Activated naive CD4-positive, alpha-beta T cell treated with anti-CD3 and anti-CD28 coated beads, Interleukin-2, amount 50 U/mL, for 72 hours (primary cell): Measurements from ENCODE around the gene CXCR4. TPM values are rescaled to one million over a fixed set of nuclear protein-coding genes. Genes with fewer than 3 reads are reported as not detected.

Source experiments
- ATAC-seq, 2 donors: fragments of 150-1000 bp; cut with Tn5 transposase; 2 replicates each; pipeline ENCODE4 v1.10.0; 2021; ENCODE audit warnings: mild to moderate bottlenecking in 2 of 2, moderate library complexity in 2 of 2
- DNase-seq, 2 donors: peaks; one replicate each; pipeline ENCODE4 v3.0.0; 2021 to 2022; ENCODE audit warnings: low spot score in 2 of 2
- H3K27ac Mint-ChIP-seq, 2 donors: one replicate each; pipeline ENCODE4 v1.8.0; 2022; ENCODE audit warnings: mild to moderate bottlenecking in 2 of 2, mixed read lengths in 2 of 2
- H3K36me3 Mint-ChIP-seq, 2 donors: one replicate each; pipeline ENCODE4 v1.8.0; 2022; ENCODE audit warnings: mixed read lengths in 2 of 2
- H3K9me3 Mint-ChIP-seq, 2 donors: one replicate each; pipeline ENCODE4 v1.8.0; 2022; ENCODE audit warnings: mixed read lengths in 2 of 2
- total RNA-seq, 2 donors: library from RNA; stranded (reverse); gene quantifications; one replicate each; pipeline ENCODE4 v1.2.3, GENCODE V29; 2022

The CXCR4 gene
- total RNA-seq, 2 donors from 2014 or later = 104 to 196 TPM

DNA sequence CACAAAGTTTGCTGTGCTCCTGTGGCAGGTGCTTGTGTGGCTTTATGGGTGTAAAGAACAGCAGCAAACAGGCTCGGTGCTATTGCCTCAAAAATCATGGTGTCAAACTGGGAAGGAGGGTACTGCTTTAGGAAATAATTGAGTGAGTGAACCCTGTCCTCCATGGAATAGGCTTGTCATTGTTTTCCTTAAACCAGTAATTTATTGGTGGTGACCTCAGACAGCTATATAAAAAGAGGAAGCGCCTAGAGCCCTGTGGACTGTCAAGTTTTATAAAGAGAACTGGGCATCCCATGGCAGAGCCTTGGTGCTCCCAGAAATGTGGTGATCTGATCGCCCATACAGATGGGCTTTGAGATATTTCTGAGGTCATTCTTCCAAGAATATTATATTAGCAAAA, 4.7 kb upstream of the CXCR4 start:
- H3K9me3 Mint-ChIP-seq = no peaks in the 10 kb centered on the region
- ATAC-seq (no peak), DNase-seq (no peak)
- peaks cover 5 to 10% of the 10 kb centered on the region in 2 donors for H3K36me3 Mint-ChIP-seq
- H3K27ac Mint-ChIP-seq = no peak overlapping the region

- Mint-ChIP-seq H3K27ac (no peak overlapping the region), H3K9me3 (no peaks in the 10 kb centered on the region), H3K36me3 (peaks cover 14 to 22% of the 10 kb centered on the region in 2 donors)
- no peak for DNase-seq
- no peak for ATAC-seq
Observed at GRCh38 chr2:136121204-136121910, 3.4 kb upstream of the CXCR4 start.

DNA sequence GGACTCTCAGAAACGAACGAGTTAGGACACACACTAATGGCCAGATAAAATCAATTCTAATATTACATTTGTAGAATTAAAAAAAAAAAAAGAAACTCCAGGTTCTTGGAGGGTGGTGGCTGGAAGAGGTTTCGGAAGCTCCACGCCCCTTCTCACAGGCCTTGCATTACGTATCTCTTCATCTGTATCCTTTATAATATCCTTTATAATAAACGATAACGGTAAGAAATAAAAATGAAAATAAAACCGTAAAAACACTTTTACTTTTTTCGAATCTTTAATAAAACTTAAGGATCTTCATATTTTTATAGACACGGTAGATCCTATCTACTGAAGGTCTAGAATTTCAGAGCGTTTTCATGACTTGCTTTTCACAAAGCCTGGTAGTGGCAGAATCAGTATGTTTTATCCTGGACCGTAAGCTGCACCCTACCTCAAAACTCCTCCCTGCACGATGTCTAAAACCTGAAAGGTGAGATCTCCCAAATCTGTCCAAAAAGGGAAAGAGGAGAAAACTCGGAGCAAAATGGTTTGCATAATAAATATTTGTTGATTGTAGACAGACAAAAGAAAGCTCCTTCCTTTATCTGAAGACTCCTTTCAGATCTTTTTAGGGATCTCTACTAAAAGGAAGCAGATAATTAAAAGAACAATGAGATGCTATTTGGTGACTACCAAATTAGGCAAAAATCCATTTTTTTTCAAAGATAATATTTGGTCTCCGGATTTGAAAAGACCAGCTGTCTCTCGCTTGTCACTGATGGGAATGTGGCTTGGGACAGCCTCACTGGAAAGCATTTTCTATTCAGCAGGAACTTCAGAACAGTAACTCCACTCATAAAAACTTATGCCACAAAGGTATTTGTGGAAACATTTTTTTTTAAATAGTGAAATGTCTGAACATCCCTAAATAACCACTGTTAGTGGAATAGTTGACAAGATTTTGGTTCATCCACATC, 2.0 kb upstream of the CXCR4 start:
- no peak for ATAC-seq
- Mint-ChIP-seq H3K36me3 (peaks cover 22 to 35% of the 10 kb centered on the region in 2 donors), H3K9me3 (no peaks in the 10 kb centered on the region), H3K27ac (peak overlapping the region; percentile 74 to 94)
- DNase-seq = no peak

DNA sequence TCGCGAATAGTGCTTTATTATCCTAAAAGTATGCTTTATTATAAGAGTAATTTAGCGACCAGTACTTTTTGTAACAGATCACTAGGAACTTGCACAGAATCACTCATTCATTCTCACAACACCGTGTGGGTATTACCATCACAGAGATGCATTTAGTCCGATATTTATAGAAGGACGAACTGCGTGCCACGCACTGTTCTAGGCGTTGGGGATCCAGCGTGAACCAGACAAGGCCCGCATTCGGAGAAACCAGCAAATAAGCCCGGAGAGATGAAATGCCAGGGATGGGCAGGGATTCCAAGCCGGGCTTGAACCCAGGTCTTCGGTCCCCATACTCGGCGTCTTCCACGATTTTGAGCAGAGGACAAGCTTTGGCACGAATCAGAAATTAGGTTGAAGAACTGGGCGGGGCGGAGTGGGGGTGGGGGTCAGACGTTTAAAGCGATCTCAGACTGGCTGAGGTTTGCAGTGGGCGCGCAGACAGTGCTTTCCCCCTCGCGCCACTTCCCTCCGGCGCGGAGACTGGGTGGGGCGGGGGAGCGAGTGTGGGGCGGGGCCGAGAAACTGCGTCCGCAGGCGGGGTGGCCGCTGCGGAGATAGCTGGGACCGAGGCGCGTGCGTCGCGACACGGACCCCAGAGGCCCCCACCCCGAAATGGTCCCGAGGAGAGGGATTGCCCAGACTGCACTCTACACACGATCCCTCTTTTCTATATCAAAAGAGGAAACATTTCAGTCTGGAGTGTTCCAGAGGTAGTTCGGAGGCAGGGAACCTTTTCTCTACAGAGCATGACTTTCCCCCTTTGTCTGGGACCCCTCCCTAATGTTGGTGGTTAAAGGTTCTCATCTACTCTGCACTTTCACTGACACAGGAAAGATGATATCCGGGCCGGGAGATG, 1.1 kb upstream of the CXCR4 start:
- no peaks in the 10 kb centered on the region for H3K9me3 Mint-ChIP-seq
- DNase-seq (peak; percentile 62 to 78), ATAC-seq (peak; percentile 38 to 70)
- H3K27ac Mint-ChIP-seq = peak overlapping the region; percentile 94 to 99
- H3K36me3 Mint-ChIP-seq = peaks cover 30 to 44% of the 10 kb centered on the region in 2 donors

DNA sequence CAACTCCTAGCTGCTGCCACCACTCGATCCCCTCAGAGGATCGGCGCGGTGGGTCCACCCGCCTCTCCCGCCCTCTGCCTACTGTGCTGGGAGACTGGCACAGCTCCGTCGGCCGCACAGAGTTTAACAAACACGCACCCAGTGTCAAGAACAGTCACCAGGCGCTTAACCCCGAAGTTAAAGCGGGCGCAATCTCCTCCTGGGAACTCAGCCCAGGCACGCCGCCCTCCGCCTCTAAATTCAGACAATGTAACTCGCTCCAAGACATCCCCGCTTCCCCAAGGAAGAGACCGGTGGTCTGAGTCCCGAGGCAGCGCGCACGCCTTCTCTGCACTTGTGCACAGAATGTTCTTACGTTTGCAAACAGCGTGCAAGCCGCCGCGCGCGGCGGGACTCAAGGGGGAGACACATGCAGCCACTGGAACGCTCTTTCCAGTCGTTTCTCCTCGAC, 533 bp downstream of the CXCR4 start:
- DNase-seq (no peak), ATAC-seq (peak; percentile 22 to 35)
- Mint-ChIP-seq H3K36me3 (peaks cover 40 to 61% of the 10 kb centered on the region in 2 donors), H3K9me3 (no peaks in the 10 kb centered on the region), H3K27ac (peak overlapping the region; percentile 94 to 99)

DNA sequence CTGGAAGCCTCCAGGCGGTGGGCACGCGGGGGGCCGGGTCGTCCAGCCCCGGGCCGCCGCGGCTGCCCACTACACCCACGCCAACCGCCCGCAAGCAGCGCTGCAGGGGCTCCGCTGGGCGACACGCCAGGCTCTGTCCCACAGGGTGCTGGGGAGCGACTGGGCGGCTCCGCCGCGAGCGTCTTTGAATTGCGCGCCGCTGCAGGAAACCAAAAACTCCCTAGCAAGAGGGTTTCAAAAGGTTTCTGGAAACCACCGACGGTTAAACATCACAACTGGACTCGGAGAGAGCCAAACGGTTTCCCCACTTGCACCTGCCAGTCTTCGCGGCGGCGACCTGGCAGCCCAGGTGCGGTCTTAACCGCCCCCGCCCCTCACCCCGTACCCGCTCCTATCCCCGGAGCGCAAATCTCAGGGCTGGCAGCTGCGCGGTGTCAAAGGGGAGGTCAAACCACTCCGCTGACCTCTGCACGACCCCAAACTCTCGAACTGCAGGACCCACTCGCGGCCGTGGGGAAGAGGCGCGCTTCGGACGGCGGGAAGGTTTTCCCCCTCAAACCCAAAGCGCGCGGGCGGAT, 1.0 kb downstream of the CXCR4 start:
- H3K36me3 Mint-ChIP-seq = peaks cover 40 to 65% of the 10 kb centered on the region in 2 donors
- H3K9me3 Mint-ChIP-seq = no peaks in the 10 kb centered on the region
- H3K27ac Mint-ChIP-seq = peak overlapping the region; percentile 94 to 99
- peak; percentile 68 to 82 for DNase-seq
- peak; percentile 30 to 66 for ATAC-seq

GRCh38 chr2:136116151-136116812, 1.7 kb downstream of the CXCR4 start:
- peak overlapping the region; percentile 94 to 99 for H3K27ac Mint-ChIP-seq
- no peaks in the 10 kb centered on the region for H3K9me3 Mint-ChIP-seq
- peak in 1 of 2 donors; percentile 69 for DNase-seq
- peaks cover 40 to 65% of the 10 kb centered on the region in 2 donors for H3K36me3 Mint-ChIP-seq
- peak; percentile 15 to 18 for ATAC-seq

GRCh38 chr2:136115183-136115761, 2.7 kb downstream of the CXCR4 start:
- Mint-ChIP-seq H3K9me3 (no peaks in the 10 kb centered on the region), H3K27ac (peak overlapping the region; percentile 94), H3K36me3 (peaks cover 40 to 65% of the 10 kb centered on the region in 2 donors)
- DNase-seq = no peak
- ATAC-seq = peak in 1 of 2 donors; percentile 3

DNA sequence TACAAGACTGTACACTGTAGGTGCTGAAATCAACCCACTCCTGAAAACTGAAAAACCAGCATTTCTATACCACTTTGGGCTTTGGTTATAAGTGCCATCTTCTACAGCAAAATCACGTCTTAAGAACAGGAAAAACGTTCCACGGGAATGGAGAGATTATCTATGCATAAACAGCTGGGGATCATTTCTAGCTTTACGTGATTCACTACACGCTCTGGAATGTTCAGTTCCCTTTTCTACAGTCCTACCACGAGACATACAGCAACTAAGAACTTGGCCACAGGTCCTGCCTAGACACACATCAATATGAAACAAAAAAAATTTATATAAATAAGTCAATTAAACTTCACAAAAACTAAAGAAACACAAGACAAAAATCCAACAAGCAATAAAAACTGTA, 3.6 kb downstream of the CXCR4 start:
- DNase-seq (no peak), ATAC-seq (no peak)
- H3K36me3 Mint-ChIP-seq = peaks cover 40 to 65% of the 10 kb centered on the region in 2 donors
- no peaks in the 10 kb centered on the region for H3K9me3 Mint-ChIP-seq
- H3K27ac Mint-ChIP-seq = peak overlapping the region in 1 of 2 donors; percentile 66

GRCh38 chr2:136113209-136113971, 4.6 kb downstream of the CXCR4 start:
- DNase-seq = no peak
- no peak for ATAC-seq
- Mint-ChIP-seq H3K9me3 (no peaks in the 10 kb centered on the region), H3K27ac (peak overlapping the region in 1 of 2 donors; percentile 51), H3K36me3 (peaks cover 40 to 62% of the 10 kb centered on the region in 2 donors)

GRCh38 chr2:136112317-136113208, 5.4 kb downstream of the CXCR4 start:
- DNase-seq = no peak
- ATAC-seq = no peak
- Mint-ChIP-seq H3K27ac (peak overlapping the region in 1 of 2 donors; percentile 51), H3K36me3 (peaks cover 34 to 53% of the 10 kb centered on the region in 2 donors), H3K9me3 (no peaks in the 10 kb centered on the region)

- Mint-ChIP-seq H3K27ac (peak overlapping the region in 1 of 2 donors; percentile 67), H3K9me3 (no peaks in the 10 kb centered on the region), H3K36me3 (peaks cover 26 to 45% of the 10 kb centered on the region in 2 donors)
- DNase-seq (no peak), ATAC-seq (no peak)
Observed at GRCh38 chr2:136111711-136112110, 6.2 kb downstream of the CXCR4 start.

- DNase-seq (no peak), ATAC-seq (no peak)
- peaks cover 23 to 35% of the 10 kb centered on the region in 2 donors for H3K36me3 Mint-ChIP-seq
- H3K9me3 Mint-ChIP-seq = no peaks in the 10 kb centered on the region
- H3K27ac Mint-ChIP-seq = no peak overlapping the region
Observed at GRCh38 chr2:136110526-136110925, 7.4 kb downstream of the CXCR4 start.

DNA sequence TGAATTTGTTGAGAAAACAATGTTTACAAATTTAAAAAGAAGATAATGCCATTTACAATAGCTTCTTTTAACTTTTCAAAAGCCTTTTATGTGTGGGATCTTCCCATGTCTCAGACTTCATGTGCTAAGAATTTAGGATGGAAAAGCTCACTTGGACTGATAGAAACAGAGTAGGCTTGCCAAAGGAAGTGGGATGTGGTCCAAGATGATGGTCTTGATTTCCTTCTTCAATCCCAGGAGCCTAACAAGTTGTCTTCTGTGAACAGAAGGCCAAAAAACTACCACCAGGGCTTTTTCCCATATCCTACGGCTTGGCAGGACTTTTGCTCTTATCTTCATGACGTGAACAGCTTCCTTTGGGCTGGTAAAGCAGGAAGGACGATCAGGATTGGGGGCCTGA, 9.5 kb downstream of the CXCR4 start:
- no peak for ATAC-seq
- DNase-seq = no peak
- Mint-ChIP-seq H3K36me3 (peaks cover 4 to 14% of the 10 kb centered on the region in 2 donors), H3K27ac (peak overlapping the region in 1 of 2 donors; percentile 69), H3K9me3 (no peaks in the 10 kb centered on the region)
